GF-D8 (cell line): Measurements from ENCODE around the gene TRMT6.

Experiments used
- DNase-seq: peaks from one replicate; lab custom pipeline; 2025; lab: John Stamatoyannopoulos, UW

TRMT6 gene

DNA sequence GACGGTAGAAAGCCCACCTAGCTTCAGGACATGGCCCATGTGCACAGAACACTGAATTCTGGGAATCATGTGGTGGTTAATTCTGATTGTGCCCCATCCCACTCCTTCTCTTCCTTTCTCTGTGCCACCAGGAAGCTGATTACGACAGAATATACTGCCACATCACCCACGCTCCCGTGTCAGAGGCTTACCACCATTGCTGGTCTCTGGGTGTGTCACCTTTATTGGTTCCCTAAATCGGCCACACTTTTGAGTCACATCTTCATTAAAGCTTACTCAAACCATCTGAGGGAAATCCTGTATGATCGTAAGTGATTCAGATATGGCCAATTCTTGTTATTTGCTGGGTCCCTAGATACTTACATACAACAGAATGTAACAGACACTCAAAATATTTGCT, 3.1 kb downstream of the TRMT6 start:
- peak; percentile 22 for DNase-seq

- no peak for DNase-seq
Observed at GRCh38 chr20:5945963-5946362, 4.4 kb downstream of the TRMT6 start.

GRCh38 chr20:5938456-5939029, 11.8 kb downstream of the TRMT6 start:
- DNase-seq: no peak

GRCh38 chr20:5936238-5936637, 14.1 kb downstream of the TRMT6 start:
- no peak for DNase-seq

GRCh38 chr20:5935384-5935783, 14.9 kb downstream of the TRMT6 start:
- no peak for DNase-seq

DNA sequence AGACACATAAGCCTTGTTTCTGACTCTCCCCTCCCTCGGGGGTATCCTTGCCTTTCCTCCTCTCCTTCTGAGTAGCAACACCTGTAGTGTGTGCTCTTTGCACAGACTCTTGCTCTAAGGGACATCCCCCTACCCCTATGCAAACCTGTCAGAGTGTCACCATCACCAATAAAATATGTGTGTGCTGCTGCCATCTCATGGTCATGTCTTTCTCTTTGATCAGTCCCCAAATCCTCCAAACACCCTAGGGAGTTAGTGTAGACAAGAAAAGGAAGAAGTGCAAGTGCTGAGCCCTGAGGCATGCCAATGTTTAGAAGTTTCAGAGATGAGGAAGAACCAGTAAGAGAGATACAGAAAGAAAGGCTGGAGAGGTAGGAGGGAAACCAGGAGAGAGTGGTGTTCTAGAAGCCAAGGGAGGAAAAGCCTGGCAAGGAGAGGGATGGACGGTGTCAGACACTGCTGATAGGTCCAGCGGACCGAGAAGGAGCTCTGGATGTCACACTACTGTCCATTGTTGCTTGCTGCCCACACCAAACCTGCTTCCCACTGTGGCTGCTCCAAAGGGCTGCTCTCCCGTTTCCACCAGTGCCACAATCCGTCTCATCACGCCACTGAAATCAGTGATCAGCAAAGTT, 16.4 kb downstream of the TRMT6 start:
- DNase-seq: no peak

- DNase-seq: no peak
Observed at GRCh38 chr20:5932796-5933195, 17.5 kb downstream of the TRMT6 start.

DNA sequence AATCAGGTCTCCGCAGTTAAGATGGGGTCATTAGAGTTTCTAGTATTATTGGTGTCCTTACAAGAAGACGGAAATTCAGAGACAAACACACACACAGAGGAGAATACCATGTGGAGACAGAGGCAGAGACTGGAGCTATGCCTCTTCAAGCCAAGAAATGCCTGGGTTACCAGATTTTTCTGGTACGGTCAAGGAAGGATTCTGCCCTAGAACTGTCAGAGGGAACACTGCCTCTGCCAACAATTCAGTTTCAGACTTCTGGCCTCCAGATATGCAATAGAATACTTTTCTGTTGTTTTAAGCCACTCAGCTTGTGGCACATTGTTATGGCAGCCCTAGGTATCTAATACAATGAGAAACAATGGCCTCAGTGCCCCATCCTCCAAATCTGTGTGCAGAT, 18.9 kb downstream of the TRMT6 start:
- no peak for DNase-seq

- DNase-seq: no peak
Observed at GRCh38 chr20:5928836-5929715, 21.3 kb downstream of the TRMT6 start.

GRCh38 chr20:5927749-5928462, 22.4 kb downstream of the TRMT6 start:
- DNase-seq: no peak

GRCh38 chr20:5925551-5925950, 24.8 kb downstream of the TRMT6 start:
- DNase-seq: no peak

GRCh38 chr20:5923493-5923892, 26.8 kb downstream of the TRMT6 start:
- DNase-seq: no peak

DNA sequence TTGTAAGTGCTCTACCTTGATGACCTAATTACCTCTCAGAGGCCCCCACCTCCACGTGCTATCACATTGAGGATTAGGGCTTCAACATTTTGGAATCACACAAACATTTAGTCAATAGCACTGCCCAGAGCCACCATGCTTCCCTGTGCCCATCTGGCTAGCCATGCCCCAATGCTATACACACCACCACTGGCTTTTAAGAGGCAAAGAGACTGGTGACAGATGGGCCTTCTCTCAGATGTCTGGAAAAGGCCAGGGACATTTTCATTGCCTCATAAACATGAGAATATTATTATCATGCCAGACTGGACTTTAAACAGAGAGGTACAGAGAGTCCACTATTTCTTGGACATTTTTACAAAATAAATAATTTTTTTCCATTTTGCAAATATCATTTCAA, 29.8 kb downstream of the TRMT6 start:
- DNase-seq: no peak

DNA sequence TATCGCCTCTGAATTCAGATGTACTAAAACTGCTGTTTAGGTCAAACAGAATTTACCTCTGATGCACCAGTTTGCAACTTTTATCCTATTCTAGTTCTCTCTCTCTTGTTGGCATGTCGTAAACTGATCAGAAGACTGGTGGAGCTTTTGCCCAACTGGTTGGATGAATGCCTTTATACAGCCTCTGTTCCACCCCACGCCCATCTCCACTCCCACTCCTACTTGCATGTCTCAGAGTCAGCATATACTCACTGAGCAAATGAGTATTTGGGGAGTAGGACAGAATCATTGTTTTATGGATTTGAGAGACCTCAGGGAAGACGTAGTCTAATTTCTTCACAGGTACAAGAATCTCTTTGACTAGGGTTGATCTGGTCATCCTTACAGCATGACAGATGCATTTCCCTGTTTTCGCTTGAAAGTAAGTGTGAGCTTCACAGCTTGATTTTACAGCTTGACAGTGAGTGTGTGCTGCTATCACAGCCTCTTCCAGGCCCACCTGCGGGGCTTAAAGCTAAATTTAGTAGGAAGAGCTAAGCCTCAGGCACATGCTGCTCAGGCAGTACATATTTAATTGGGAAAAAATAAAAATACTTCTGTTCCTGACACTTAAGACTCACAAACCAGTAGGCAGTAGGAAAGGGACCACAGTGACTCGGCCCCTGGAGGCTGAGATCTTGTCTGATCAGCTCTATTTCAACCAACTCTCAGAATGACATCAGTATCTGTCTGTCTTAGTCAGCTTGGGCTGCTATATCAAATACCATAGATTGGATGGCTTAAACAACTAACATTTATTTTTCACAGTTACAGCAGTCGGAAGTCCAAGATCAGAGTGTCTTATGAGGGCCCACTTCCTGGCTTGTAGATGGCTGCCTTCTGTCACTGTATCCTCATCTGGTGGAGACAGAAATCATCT, 30.4 kb downstream of the TRMT6 start:
- no peak for DNase-seq

- no peak for DNase-seq
Observed at GRCh38 chr20:5918856-5919625, 31.3 kb downstream of the TRMT6 start.

DNA sequence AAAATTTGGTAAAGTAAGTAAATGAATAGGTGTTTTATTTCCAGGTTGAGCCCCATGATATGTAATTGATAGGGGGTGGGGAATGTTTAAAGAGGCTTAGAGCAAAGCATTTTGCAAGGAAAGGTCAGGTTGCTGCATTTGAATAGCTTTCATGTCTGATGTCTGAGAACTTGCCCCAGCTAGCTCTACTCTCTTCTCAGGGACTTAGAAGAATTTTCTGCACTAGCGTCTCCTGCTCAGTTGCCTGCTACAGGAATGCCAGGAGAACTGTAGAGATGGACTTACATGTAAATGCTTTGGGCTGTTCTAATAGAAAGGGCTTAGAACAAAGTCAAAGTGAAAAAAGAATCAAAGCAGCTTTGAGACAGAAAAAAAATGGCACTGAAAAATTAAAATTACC, 35.5 kb downstream of the TRMT6 start:
- DNase-seq: no peak

- no peak for DNase-seq
Observed at GRCh38 chr20:5913166-5913565, 37.2 kb downstream of the TRMT6 start.

GRCh38 chr20:5910186-5910585, 40.1 kb downstream of the TRMT6 start:
- DNase-seq: no peak

- no peak for DNase-seq
Observed at GRCh38 chr20:5908981-5909380, 41.4 kb downstream of the TRMT6 start.

DNA sequence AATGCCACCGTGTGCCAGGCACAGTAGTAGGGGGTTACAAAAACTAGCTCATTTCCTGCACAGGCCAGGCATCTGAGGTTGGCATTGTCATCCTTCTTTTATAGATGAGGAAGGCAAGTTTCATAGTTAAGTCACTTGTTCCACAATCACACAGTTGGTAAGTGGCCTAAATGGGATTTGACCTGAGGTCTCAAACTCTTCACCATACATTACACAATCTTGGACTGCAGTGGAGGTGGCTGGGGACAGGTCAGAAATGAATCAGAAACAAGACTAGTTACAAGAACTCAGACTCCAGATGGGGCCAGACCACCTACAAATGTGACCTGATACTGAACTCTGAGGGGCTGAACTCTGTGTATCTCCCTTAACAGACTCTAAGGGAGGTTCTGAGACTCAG, 49.4 kb downstream of the TRMT6 start:
- no peak for DNase-seq

DNA sequence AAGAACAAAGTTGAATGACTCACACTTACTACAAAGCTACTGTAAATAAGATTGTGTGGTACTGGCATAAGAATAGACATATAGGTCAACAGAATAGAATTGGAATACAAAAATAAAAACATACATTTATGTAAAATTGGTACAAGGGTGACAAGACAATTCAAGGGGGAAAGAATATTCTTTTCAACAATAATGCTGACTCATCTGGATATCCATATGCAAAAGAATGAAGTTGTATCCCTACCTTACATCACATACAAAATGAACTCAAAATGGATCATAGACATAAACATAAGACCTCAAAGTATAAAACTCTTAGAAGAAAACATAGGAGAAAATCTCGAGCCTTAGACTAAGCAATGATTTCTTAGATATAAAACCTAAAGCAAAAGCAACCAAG, 50.9 kb downstream of the TRMT6 start:
- no peak for DNase-seq
